HTERT RPE-1 (cell line): Measurements from ENCODE around the gene KRTAP26-1.

Source experiments
- in situ Hi-C: fragments of 300-500 bp; cut with MboI; formaldehyde crosslinking; loops from 4 replicates; pipeline ENCODE4 v1.14.3; 2020; ENCODE audit warnings: low sequenced_read_pairs

Gene KRTAP26-1

GRCh38 chr21:30320215-30320614 lies at the start of gene KRTAP26-1:
KRTAP26-1 (minus strand) TSS chr21:30320315; CDS start chr21:30320035, 280 bp downstream.
- in situ Hi-C loops: no loop called here

GRCh38 chr21:30355906-30356305 lies 35.8 kb upstream of the KRTAP26-1 start:
- in situ Hi-C loops: no loop called here

- in situ Hi-C loops: no loop called here
Observed at GRCh38 chr21:30354308-30355005, 34.3 kb upstream of the KRTAP26-1 start.

GRCh38 chr21:30351534-30351933 lies 31.4 kb upstream of the KRTAP26-1 start:
- in situ Hi-C loops: no loop called here

- in situ Hi-C loops: no loop called here
Observed at GRCh38 chr21:30349572-30349971, 29.5 kb upstream of the KRTAP26-1 start.

GRCh38 chr21:30348506-30348905 lies 28.4 kb upstream of the KRTAP26-1 start, which contains the start of gene KRTAP23-1:
KRTAP23-1 (minus strand) TSS chr21:30348606; CDS start chr21:30348606, 0 bp downstream.
- in situ Hi-C loops: no loop called here

- in situ Hi-C loops: no loop called here
Observed at GRCh38 chr21:30345014-30345413, 24.9 kb upstream of the KRTAP26-1 start.

- in situ Hi-C loops: no loop called here
Observed at GRCh38 chr21:30340714-30341573, 20.8 kb upstream of the KRTAP26-1 start.

GRCh38 chr21:30338717-30339116 lies 18.6 kb upstream of the KRTAP26-1 start:
- in situ Hi-C loops: no loop called here

GRCh38 chr21:30337772-30338171 lies 17.7 kb upstream of the KRTAP26-1 start:
- in situ Hi-C loops: no loop called here

GRCh38 chr21:30337276-30337744 lies 17.2 kb upstream of the KRTAP26-1 start, which contains the start of gene KRTAP27-1:
KRTAP27-1 (minus strand) TSS chr21:30337694; CDS start chr21:30337668, 26 bp downstream.
- in situ Hi-C loops: no loop called here

- in situ Hi-C loops: no loop called here
Observed at GRCh38 chr21:30336596-30336995, 16.5 kb upstream of the KRTAP26-1 start.

- in situ Hi-C loops: no loop called here
Observed at GRCh38 chr21:30333736-30334135, 13.6 kb upstream of the KRTAP26-1 start.

GRCh38 chr21:30332681-30333080 lies 12.6 kb upstream of the KRTAP26-1 start:
- in situ Hi-C loops: no loop called here

- in situ Hi-C loops: no loop called here
Observed at GRCh38 chr21:30329203-30329875, 9.2 kb upstream of the KRTAP26-1 start.

GRCh38 chr21:30326390-30326789 lies 6.3 kb upstream of the KRTAP26-1 start:
- in situ Hi-C loops: no loop called here

GRCh38 chr21:30315701-30316100 lies 4.4 kb downstream of the KRTAP26-1 start:
- in situ Hi-C loops: no loop called here

- in situ Hi-C loops: no loop called here
Observed at GRCh38 chr21:30306884-30307283, 13.2 kb downstream of the KRTAP26-1 start.

- in situ Hi-C loops: no loop called here
Observed at GRCh38 chr21:30305136-30305535, 15.0 kb downstream of the KRTAP26-1 start.

- in situ Hi-C loops: no loop called here
Observed at GRCh38 chr21:30289215-30289614, 30.9 kb downstream of the KRTAP26-1 start, which contains the start of gene KRTAP25-1. KRTAP25-1 (minus strand) TSS chr21:30289514; CDS start chr21:30289490, 24 bp downstream.

GRCh38 chr21:30282850-30283249 lies 37.3 kb downstream of the KRTAP26-1 start, which contains the start of gene KRTAP24-1:
KRTAP24-1 (minus strand) TSS chr21:30282950; CDS start chr21:30282932, 18 bp downstream.
- in situ Hi-C loops: no loop called here
